ENCODE results near the gene TAF11L7.

DNA sequence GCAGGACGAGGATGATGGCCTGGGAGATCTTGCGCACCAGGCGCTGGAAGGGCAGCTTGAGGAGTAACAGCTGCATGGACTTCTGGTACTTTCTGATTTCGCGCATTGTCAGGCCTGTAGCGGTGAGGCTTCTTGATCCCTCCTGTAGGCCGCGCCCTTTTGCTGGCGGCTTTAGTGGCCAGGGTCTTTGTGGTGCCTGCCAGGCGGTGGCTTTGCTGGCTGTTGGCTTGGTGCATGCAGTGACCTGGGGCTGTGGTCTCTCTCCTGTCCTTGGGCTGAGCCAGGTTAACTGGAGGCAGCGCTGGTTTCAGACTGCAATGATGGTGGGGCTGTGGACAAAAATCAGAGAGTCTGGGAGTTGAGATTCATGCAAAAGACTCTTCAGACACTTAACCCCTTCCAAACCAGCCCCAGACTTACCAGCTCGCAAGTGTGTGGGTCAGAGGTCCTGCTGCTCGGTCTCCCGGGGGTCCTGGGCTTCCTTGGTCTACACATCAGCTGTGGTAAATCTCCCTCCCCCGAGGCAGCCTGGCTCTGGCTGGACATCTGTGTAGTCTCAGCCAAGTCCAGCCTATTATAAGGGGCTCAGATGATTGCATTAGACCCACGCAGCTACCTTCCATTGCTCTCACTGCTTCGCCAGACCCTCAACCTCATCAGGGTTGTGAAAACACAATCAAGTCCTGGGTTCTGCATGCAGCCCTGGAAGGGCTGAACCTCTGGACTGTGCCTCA lies 29.5 kb upstream of the TAF11L7 start:
- TF ChIP-seq CTCF (IDR thresholded peaks at IDR 0.05) = no peak
- no peak for TF ChIP-seq POLR2A (IDR thresholded peaks at IDR 0.05)

All from body of pancreas (tissue), 4 donors.